Measurements from ENCODE around the gene CCDC33. TPM values are rescaled to one million over a fixed set of nuclear protein-coding genes. Genes with fewer than 3 reads are reported as not detected.

Gene CCDC33
- total RNA-seq (1 to 10 TPM in 1 of 2 donors, under 1 TPM in 1; 0.99 to 7.4 TPM), polyA plus RNA-seq (ENCODE audit: insufficient read length in 2 of 2) (1 to 10 TPM; 2.3 to 3.0 TPM)
- long read RNA-seq, donor 1 = 0 reads
- long read RNA-seq, donor 2 = 0 reads
- long read RNA-seq, donor 3 = 0 reads
- long read RNA-seq, donor 4 = 0 reads

DNA sequence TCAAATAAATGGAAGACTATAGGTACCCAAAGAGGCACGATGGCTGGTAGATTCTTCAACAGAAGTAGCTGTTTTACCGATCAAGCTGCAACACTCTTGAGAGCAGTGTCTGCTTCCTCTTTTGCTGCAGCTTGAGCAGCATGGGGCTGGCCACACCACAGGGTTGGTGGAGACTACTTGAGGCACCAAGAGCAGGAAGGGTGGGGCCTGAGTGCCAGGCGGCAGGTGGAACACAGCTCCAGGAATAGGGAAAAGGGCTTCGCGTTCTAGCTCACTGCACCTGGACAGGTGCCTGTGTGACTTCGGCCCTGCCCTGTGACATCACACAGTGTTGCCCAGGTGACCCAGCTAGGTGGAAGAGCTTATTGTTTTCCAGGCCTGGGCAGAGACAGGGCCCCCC is at the start of gene CCDC33:
Gene CCDC33 (plus strand): TSS at position 365 of the 400 bp plus-strand sequence. CDS start 394 bp downstream, outside the sequence.
- 81% methylated on average over 6 of the region's 6 CpGs for WGBS (ENCODE audit: insufficient coverage)
- H3K9me3 ChIP-seq (ENCODE audit: control insufficient read depth, insufficient read depth, low read length) = no peaks in the 10 kb centered on the region
- peaks cover 33% of the 10 kb centered on the region for H3K4me1 ChIP-seq (ENCODE audit: control insufficient read depth, insufficient read depth, low read length)
- H3K27me3 ChIP-seq (ENCODE audit: control insufficient read depth, insufficient read depth, low read length) = no peaks in the 10 kb centered on the region
- no peak for DNase-seq (ENCODE audit: low read depth in 4 of 6, low spot score in 6 of 6)
- no peaks in the 10 kb centered on the region for H3K36me3 ChIP-seq (ENCODE audit: control insufficient read depth, insufficient read depth, low read length)
- no peak within 1 kb of the TSS for H3K4me3 ChIP-seq (ENCODE audit: low read depth, low read length)
- no peak within 1 kb of the TSS for H3K27ac ChIP-seq (ENCODE audit: low read depth, low read length)

DNA sequence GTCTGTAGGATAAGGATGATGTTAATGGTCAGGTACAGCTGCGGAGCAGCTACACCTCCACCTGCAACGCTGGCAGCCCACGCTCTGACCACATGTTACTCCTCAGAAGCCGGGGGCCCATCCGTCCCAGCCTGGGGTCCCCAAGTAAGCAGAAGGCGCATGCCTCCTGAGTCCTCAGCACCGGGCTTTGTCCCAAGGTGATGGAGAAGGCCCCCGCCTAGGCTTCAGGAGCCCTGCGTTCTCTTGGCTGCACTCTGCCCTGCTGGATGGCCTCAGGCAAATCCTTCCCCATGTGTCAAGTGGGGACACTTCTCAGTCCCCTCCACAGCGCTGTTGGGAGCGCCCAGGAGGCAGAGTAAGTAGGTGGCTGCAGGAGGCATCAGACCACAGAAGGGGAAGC is 47.9 kb upstream of the CCDC33 start:
- H3K9me3 ChIP-seq (ENCODE audit: control insufficient read depth, insufficient read depth, low read length) = no peaks in the 10 kb centered on the region
- WGBS (ENCODE audit: insufficient coverage) = 93% methylated on average over 9 of the region's 11 CpGs
- no peak overlapping the region for H3K4me3 ChIP-seq (ENCODE audit: low read depth, low read length)
- DNase-seq (ENCODE audit: low read depth in 4 of 6, low spot score in 6 of 6) = no peak
- no peaks in the 10 kb centered on the region for H3K27me3 ChIP-seq (ENCODE audit: control insufficient read depth, insufficient read depth, low read length)
- no peak overlapping the region for H3K27ac ChIP-seq (ENCODE audit: low read depth, low read length)
- no peaks in the 10 kb centered on the region for H3K36me3 ChIP-seq (ENCODE audit: control insufficient read depth, insufficient read depth, low read length)
- H3K4me1 ChIP-seq (ENCODE audit: control insufficient read depth, insufficient read depth, low read length) = peaks cover 5% of the 10 kb centered on the region

DNA sequence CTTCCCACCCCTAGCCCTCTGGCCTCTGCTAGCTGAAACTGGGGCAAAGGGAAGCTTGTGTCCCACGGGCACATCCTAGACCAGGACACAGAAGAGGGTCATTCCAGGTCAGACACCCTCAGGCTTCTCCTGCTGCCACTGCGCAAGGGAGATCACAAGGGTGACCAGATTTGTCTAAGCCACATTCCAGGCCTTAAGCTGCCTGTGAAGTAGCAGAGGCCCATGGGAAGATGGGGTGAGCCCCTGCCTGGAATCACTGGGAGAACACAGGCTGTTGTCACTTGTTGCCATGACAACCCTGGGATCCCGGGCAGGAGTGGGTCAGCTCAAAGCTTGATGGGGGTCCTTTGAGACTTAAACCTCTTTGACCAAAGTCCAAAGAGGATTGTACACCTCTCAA is 44.3 kb upstream of the CCDC33 start:
- 36% methylated on average over 3 of the region's 3 CpGs for WGBS (ENCODE audit: insufficient coverage)
- peaks cover 2% of the 10 kb centered on the region for H3K36me3 ChIP-seq (ENCODE audit: control insufficient read depth, insufficient read depth, low read length)
- peaks cover 15% of the 10 kb centered on the region for H3K4me1 ChIP-seq (ENCODE audit: control insufficient read depth, insufficient read depth, low read length)
- no peaks in the 10 kb centered on the region for H3K27me3 ChIP-seq (ENCODE audit: control insufficient read depth, insufficient read depth, low read length)
- no peaks in the 10 kb centered on the region for H3K9me3 ChIP-seq (ENCODE audit: control insufficient read depth, insufficient read depth, low read length)
- no peak for DNase-seq (ENCODE audit: low read depth in 4 of 6, low spot score in 6 of 6)
- H3K27ac ChIP-seq (ENCODE audit: low read depth, low read length) = no peak overlapping the region
- no peak overlapping the region for H3K4me3 ChIP-seq (ENCODE audit: low read depth, low read length)

DNA sequence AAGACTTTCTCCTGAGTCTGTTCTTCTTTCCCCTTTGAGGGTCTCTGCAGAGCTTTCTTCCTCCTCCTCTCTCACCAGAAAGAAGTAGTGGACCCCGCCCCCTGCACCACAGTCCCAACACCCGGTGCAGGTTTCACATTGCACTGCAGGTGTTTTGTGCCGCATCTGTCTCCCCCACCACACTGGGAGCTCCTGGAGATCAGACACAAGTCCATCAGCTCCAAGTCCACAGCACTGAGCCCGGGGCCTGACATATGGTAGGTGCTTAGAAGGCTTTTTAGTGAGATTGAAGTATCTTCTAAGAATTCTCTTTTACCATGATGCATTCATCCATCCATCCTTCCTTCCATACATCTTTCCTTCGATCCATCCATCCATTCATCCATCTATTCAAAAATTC is 43.4 kb upstream of the CCDC33 start:
- H3K27me3 ChIP-seq (ENCODE audit: control insufficient read depth, insufficient read depth, low read length) = no peaks in the 10 kb centered on the region
- no peak overlapping the region for H3K4me3 ChIP-seq (ENCODE audit: low read depth, low read length)
- H3K9me3 ChIP-seq (ENCODE audit: control insufficient read depth, insufficient read depth, low read length) = no peaks in the 10 kb centered on the region
- DNase-seq (ENCODE audit: low read depth in 4 of 6, low spot score in 6 of 6) = no peak
- H3K36me3 ChIP-seq (ENCODE audit: control insufficient read depth, insufficient read depth, low read length) = peaks cover 2% of the 10 kb centered on the region
- peaks cover 15% of the 10 kb centered on the region for H3K4me1 ChIP-seq (ENCODE audit: control insufficient read depth, insufficient read depth, low read length)
- WGBS (ENCODE audit: insufficient coverage) = 100% methylated on average over 1 of the region's 5 CpGs
- no peak overlapping the region for H3K27ac ChIP-seq (ENCODE audit: low read depth, low read length)

DNA sequence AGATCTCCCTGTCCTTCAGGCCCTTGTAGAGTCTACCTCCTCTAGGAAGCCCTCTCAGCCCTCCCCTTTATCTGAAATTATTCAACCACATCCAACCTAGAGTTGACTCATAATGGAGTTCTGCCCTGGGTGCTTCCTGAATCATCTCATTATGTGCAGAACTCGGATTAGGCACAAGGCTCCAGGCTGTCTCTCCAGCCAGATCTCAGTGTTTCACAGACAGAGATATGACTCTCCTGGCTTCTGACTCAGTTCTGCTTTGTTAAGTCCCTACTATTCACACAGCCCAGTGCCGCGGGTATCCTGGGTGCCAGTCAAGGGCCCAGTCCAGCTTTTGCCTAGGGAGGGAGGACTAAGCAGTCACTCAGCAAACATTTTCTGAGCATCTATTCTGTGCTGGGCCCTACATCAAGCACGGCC is 42.8 kb upstream of the CCDC33 start:
- Histone ChIP-seq H3K27ac (ENCODE audit: low read depth, low read length) (no peak overlapping the region), H3K36me3 (ENCODE audit: control insufficient read depth, insufficient read depth, low read length) (peaks cover 2% of the 10 kb centered on the region), H3K4me3 (ENCODE audit: low read depth, low read length) (no peak overlapping the region), H3K4me1 (ENCODE audit: control insufficient read depth, insufficient read depth, low read length) (peaks cover 15% of the 10 kb centered on the region), H3K9me3 (ENCODE audit: control insufficient read depth, insufficient read depth, low read length) (no peaks in the 10 kb centered on the region), H3K27me3 (ENCODE audit: control insufficient read depth, insufficient read depth, low read length) (no peaks in the 10 kb centered on the region)
- no peak for DNase-seq (ENCODE audit: low read depth in 4 of 6, low spot score in 6 of 6)
- 80% methylated on average over 2 of the region's 4 CpGs for WGBS (ENCODE audit: insufficient coverage)

DNA sequence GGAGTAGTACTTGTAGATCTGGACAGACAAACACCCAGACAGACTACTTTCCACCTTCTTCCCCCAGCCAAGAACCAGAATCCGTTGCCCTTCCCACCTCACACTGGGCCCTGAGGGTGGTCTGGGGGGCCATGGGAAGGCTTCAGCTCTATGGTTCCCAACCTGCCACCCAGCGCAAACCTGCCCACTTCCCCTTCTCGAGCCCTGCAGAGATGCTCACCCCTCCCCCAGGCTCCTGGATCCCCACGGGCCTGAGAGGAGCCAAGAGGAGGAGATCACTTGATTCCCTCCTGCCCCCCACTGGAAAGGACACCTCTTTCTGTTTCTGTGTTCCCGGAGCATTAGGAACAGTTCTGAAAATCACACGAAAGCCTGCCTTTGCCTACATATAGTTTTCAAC is 42.2 kb upstream of the CCDC33 start:
- Histone ChIP-seq H3K27ac (ENCODE audit: low read depth, low read length) (no peak overlapping the region), H3K9me3 (ENCODE audit: control insufficient read depth, insufficient read depth, low read length) (no peaks in the 10 kb centered on the region)
- WGBS (ENCODE audit: insufficient coverage) = 77% methylated on average over 3 of the region's 6 CpGs

DNA sequence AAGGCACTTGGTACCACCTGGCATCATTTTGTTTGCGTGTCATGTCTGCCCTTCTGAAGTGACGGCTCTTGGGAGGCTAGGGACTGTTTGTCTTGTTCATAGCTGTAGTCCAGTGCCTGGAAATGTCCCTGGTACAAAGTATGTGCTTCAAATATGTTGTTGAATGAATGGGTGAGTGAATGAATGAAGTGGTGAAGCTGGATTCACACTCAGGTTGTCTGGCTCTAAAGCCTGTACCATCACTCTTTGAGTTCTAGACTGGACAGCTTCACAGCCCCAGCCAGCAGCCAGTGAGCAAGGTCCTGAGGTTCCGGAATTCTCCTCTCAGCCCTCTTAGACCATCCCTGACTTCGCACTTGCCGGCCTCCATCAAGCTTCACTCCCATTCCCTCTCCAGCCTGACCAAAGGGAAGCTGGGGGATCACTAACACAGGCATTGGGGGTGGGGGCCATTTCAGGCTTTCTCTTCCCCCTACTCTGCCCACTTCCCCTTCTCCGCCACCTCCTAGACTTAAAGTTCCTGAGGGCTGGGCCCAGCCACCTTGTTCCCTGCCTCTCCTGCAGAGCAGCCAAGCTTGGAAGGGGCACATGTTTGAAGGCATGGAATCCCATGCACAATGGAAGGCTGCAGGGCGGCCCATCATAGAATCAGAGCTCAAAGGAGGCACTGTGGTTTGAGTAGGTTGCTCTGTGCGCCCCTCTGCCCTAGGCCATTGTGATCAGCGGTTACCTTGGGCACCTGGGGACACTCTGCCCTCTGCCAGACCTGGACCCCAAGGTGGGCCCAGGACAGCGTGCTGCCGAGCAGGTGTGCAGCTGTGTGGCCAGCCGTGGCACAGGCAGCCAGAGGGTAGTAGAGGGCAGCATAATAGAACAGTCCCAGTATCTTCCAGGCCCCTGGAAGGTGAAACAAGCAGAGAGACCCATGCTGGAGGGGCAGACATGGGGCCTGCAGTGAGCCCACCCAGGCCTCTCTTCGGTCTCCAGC is 41.3 kb upstream of the CCDC33 start:
- no peak for DNase-seq (ENCODE audit: low read depth in 4 of 6, low spot score in 6 of 6)
- Histone ChIP-seq H3K27ac (ENCODE audit: low read depth, low read length) (no peak overlapping the region), H3K4me3 (ENCODE audit: low read depth, low read length) (no peak overlapping the region), H3K9me3 (ENCODE audit: control insufficient read depth, insufficient read depth, low read length) (no peaks in the 10 kb centered on the region), H3K27me3 (ENCODE audit: control insufficient read depth, insufficient read depth, low read length) (no peaks in the 10 kb centered on the region), H3K36me3 (ENCODE audit: control insufficient read depth, insufficient read depth, low read length) (peaks cover 2% of the 10 kb centered on the region), H3K4me1 (ENCODE audit: control insufficient read depth, insufficient read depth, low read length) (peaks cover 15% of the 10 kb centered on the region)
- WGBS (ENCODE audit: insufficient coverage) = 92% methylated on average over 13 of the region's 13 CpGs

More for the DNA sequence above, 42.2 kb upstream of the CCDC33 start:
- DNase-seq (ENCODE audit: low read depth in 4 of 6, low spot score in 6 of 6) = no peak
- H3K4me3 ChIP-seq (ENCODE audit: low read depth, low read length) = no peak overlapping the region
- H3K36me3 ChIP-seq (ENCODE audit: control insufficient read depth, insufficient read depth, low read length) = peaks cover 2% of the 10 kb centered on the region
- peaks cover 15% of the 10 kb centered on the region for H3K4me1 ChIP-seq (ENCODE audit: control insufficient read depth, insufficient read depth, low read length)
- H3K27me3 ChIP-seq (ENCODE audit: control insufficient read depth, insufficient read depth, low read length) = no peaks in the 10 kb centered on the region

DNA sequence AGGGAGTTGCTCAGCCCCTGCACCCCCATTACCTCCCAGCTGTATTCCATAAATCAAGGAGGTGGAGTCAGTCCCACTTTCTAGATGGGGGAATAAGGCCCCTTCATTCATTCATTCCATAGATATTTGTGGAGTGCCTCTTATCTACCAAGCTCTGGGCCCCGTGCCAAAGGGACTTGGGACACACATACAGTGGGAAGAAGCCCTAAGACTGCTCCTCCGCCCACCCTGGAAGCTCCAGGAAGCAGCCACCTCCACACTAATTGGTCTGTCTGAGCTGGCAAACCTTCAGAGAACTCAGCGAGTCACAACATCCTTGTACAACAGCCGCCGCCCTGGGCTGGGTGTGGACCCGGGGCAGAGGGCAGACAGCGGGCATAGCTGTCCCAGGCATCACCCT is 40.0 kb upstream of the CCDC33 start:
- Histone ChIP-seq H3K9me3 (ENCODE audit: control insufficient read depth, insufficient read depth, low read length) (no peaks in the 10 kb centered on the region), H3K4me1 (ENCODE audit: control insufficient read depth, insufficient read depth, low read length) (peaks cover 25% of the 10 kb centered on the region), H3K36me3 (ENCODE audit: control insufficient read depth, insufficient read depth, low read length) (peaks cover 2% of the 10 kb centered on the region), H3K4me3 (ENCODE audit: low read depth, low read length) (no peak overlapping the region), H3K27ac (ENCODE audit: low read depth, low read length) (no peak overlapping the region), H3K27me3 (ENCODE audit: control insufficient read depth, insufficient read depth, low read length) (no peaks in the 10 kb centered on the region)
- WGBS (ENCODE audit: insufficient coverage) = 63% methylated on average over 7 of the region's 7 CpGs
- DNase-seq (ENCODE audit: low read depth in 4 of 6, low spot score in 6 of 6) = peak in 1 of 6 donors; percentile 14

DNA sequence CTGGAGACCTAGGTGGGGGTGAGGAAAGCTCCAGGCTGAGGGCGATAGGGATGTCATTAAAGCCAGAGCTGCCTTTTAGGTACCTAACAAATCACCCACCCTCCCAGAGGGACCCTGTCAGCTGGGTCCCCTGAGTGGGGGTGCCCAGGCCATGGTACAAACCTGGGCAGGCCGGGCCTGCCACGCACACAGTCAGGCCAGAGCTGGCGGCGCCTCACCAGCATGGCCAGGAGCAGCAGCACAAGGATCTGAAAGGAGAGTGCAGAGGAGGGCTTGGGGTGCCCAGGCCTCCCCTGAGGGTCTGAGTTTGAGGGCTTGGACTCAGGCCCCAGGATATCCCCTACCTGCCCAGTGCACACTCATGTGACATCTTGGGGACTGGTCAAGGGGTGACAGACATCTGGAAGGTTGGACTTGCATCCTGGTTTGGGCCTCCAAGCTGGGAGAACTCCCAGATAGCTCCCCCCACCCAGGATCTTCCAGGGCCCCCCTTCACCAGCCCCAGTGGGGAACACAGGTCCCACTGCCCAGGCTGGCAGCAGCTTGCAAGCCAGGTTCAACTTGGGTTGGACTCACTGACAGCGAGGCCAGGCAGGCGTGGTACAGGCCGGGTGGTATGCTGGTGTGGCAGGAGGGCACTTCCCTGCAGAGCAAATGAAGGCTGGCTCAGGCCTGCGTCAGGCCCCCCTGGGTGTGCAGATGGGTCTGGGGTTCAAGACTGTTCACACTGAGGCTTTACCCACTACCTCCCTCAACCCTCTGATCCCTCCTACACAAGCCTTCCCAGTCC is 38.8 kb upstream of the CCDC33 start:
- Histone ChIP-seq H3K9me3 (ENCODE audit: control insufficient read depth, insufficient read depth, low read length) (no peaks in the 10 kb centered on the region), H3K27me3 (ENCODE audit: control insufficient read depth, insufficient read depth, low read length) (peaks cover 5% of the 10 kb centered on the region), H3K4me3 (ENCODE audit: low read depth, low read length) (no peak overlapping the region), H3K4me1 (ENCODE audit: control insufficient read depth, insufficient read depth, low read length) (peaks cover 33% of the 10 kb centered on the region), H3K36me3 (ENCODE audit: control insufficient read depth, insufficient read depth, low read length) (peaks cover 2% of the 10 kb centered on the region), H3K27ac (ENCODE audit: low read depth, low read length) (no peak overlapping the region)
- 97% methylated on average over 7 of the region's 9 CpGs for WGBS (ENCODE audit: insufficient coverage)
- DNase-seq (ENCODE audit: low read depth in 4 of 6, low spot score in 6 of 6) = no peak
